Endometrial microvascular endothelial cells (primary cell): ENCODE data around the gene WWOX. TPM values are rescaled to one million over a fixed set of nuclear protein-coding genes. Genes with fewer than 3 reads are reported as not detected.

Source experiments
- in situ Hi-C: cut with HindIII; loops from 2 replicates; pipeline ENCODE4 v1.10.0; 2017; ENCODE audit warnings: low sequenced_read_pairs, low pct_unique_long_range_greater_than_20kb; ENCODE audit errors: inconsistent ontology term
- total RNA-seq: library from RNA; depleted of rRNA; stranded (reverse); fragments of >200 nt; gene quantifications from one replicate; pipeline ENCODE4 v1.2.3, GENCODE V29; 2015; ENCODE audit errors: inconsistent ontology term

Gene WWOX
- total RNA-seq, 1 donor from 2014 or later, result 6.4 TPM

- in situ Hi-C loops, result no loop called here
Observed at GRCh38 chr16:79112462-79112861, 1013.0 kb downstream of the WWOX start.

- in situ Hi-C loops, result no loop called here
Observed at GRCh38 chr16:79113826-79114225, 1014.4 kb downstream of the WWOX start.

GRCh38 chr16:79114759-79115158 is 1015.3 kb downstream of the WWOX start:
- in situ Hi-C loops, result no loop called here

DNA sequence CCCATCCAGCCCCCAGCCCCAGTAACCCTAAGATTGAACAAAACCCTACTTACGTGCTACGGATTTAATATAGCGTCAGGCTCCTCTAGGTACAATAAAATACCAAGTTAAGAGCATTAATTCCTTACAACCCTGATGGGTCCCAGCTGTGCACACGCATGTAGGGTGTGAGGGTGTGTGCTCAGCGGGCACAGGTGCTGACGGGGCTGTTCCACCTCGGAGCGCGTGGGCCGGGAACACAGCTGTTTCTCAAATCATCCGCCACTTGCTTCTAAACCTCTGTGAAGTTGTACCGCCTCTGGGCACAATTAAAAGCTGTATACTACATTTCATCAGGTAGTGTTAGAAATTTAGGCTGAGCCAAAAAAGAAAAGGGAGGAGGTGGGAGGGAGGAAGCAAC is 1022.5 kb downstream of the WWOX start:
- in situ Hi-C loops, result no loop called here

DNA sequence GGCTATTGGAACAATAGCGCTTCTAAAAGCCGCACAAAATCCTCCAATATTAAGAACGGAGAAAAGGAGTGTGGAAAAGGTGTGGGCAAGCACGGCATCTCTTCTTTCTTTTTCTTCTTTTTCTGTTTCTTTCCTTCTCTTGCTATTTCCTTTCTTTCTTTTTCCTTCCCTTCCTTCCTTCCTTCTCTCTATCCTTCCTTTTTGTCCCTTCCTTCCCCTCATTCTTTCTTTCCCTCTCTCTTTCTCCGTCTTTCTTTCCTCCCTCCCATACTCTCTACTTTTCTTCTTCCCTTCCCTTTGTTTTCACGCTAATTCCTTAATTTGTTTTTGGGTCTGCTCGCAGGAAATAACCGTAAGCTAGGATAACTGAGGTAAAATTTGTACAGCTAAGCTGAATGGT is 1022.9 kb downstream of the WWOX start:
- in situ Hi-C loops, result no loop called here

- in situ Hi-C loops, result no loop called here
Observed at GRCh38 chr16:79124016-79124756, 1024.7 kb downstream of the WWOX start.

DNA sequence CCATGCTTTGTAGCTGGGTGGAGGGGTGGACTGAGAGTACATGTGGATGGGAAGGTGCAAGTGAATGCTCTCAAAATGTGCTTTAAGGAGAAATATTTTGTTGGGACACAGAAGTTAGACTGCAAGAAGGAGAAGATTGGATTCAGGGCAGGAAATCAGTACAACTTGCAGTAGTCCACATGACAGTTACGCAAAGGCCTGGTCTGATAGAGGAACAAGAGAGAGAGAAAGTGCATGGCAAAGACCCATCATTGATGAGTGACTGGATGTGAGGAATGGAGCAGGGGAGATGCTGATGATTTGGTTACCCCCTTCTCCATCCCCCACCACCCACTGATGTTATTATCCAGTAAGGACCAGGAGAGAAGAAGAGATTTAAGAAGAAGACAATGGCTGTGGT is 1028.3 kb downstream of the WWOX start:
- in situ Hi-C loops, result no loop called here

DNA sequence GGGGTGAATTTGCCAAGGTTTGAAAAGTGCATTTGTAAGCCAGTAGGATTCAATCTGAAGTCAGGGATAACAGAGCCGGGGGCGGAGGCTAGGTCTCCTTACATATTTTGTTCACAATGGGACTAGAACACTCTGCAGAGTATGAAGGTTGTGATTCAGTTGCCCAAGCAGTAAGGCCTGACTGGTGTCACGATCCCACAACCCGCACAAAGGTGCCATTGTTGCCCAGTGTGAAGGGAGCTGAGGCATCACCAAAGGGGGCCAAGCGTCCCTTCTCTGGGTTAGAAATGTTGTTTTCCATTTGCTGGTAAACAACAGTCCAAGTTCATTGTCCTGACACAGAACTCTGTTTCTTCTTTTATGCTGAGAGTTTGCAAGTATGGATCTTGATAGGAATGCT is 1029.3 kb downstream of the WWOX start:
- in situ Hi-C loops, result no loop called here

DNA sequence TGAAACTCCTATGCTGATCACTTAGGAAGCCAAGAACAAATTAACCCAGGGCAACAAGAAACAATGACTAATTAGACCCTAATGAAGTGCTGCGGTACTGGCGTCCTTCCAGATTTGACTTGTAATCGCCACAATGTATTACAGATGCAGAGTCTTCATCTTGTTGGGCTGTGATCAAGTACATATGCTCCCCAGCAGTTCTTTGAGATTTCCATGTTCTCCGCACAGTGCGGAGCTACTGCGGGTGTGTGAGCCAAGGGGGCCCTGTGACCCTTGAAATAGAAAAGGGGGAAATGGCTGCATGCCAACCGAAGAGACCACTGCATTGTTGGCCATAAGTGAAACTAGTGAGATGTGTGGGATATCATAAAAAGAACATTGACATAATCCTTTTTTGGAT is 1031.2 kb downstream of the WWOX start:
- in situ Hi-C loops, result no loop called here

DNA sequence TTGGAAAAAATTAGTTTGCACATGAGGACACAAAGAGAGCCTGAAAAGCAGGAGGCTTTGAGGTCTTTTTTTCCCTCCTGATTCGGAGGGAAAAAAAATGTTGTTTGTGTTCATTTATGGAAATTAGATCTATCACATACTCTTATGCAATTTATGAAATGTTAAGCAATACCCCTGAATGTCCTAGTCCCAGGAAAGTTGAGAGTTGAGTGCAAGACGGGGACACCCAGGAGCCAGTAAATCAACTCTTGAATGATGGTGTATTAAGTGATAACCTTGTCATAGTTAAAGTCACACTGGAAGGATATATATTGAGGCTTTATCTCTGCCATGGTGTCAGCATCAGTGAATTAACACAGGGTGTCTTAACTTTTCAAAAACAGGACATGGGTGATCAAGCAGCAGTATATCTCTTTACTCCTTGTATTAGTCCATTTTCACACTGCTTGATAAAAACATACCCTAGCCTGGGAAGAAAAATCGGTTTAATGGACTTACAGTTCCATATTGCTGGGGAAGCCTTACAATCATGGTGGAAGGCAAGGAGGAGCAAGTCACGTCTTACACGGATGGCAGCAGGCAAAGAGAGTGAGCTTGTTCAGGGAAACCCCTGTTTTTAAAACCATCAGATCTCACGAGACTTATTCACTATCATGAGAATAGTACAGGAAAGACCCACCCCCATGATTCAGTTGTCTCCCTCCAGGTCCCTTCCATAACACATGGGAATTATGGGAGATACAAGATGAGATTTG is 1032.0 kb downstream of the WWOX start:
- in situ Hi-C loops, result no loop called here

GRCh38 chr16:79132701-79133100 is 1033.2 kb downstream of the WWOX start:
- in situ Hi-C loops, result no loop called here

DNA sequence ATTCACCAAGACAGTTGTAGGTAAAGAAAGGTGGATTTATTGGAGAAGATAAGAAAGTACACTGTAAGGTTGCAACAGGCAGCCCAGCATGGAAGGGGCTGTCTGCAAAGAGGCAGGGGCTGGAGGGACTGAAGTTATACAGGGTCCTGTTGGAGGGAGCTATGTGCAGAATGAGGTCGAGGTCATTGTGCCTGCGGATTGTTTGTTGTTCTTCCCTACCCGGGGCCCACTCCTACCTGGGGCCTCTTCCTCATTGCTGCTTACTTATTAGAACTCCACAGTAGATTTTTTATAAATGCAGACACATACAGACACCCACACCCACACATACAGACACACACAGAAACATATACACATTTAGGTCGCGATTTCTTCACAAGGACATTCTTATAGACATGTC is 1034.8 kb downstream of the WWOX start:
- in situ Hi-C loops, result no loop called here

GRCh38 chr16:79136955-79137354 is 1037.5 kb downstream of the WWOX start:
- in situ Hi-C loops, result no loop called here

DNA sequence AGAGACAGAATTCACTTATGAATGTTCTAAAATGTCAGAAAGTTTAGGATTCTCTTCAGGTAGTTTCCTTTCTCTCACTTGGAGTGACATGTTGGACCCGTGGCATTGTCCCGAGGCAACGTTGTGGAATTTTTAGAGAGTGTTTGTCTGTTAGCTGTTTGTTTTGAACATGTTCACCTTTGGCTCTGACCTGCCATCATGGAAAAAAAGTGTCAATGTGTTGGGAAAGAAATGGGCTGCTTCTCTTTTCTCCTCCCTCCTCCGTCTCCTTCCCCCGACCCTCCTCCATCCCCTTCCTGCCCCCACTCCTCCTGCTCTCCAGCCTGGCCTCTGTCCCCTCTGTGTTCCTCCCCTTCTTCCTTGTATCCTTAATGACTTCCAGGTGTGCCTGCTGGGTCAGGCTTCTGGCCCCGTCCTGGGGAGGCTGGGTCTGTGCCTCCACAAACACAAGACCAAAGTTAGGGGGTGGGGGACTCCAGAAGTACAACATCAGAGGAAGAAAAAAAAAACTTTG is 1038.0 kb downstream of the WWOX start:
- in situ Hi-C loops, result no loop called here

- in situ Hi-C loops, result no loop called here
Observed at GRCh38 chr16:79139799-79140198, 1040.3 kb downstream of the WWOX start.

DNA sequence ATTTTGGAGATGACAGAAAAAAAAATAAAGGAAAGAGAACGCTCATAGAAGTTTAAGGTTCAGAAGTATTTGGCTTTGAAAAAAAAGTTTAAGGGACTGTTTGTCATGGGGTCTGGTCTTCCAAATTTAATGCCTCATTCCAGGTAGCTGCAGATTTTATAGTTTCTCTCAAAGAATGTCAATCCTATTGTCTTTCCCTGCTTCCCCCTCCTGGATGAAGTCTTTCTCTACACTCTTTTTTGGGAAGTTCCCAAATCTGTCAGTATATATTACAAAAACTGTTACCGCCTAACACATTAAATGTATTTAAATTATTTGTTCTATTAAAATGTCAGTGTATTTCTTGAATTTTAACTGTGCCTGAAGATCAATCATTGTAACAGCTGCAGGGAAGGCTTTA is 1043.6 kb downstream of the WWOX start:
- in situ Hi-C loops, result no loop called here

DNA sequence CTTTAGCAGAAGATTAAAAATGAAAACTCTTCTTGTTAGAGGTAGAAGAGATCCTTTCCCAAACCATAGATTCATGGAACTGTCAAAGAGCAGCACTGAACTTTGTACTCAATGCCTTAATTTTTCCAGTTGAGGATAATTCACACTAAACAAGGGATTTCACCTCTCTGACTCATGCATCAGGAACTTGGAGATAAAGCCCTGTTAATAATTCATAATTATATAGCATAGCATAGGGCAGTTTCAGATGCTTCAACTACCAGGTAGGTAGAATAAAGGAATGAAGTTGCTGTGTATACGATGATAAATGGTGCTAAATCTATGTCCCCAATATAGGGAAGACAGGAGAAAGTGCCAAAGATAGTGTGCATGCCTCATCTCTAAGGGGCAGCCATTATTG is 1050.7 kb downstream of the WWOX start:
- in situ Hi-C loops, result no loop called here

GRCh38 chr16:79150632-79151310 is 1051.3 kb downstream of the WWOX start:
- in situ Hi-C loops, result no loop called here

DNA sequence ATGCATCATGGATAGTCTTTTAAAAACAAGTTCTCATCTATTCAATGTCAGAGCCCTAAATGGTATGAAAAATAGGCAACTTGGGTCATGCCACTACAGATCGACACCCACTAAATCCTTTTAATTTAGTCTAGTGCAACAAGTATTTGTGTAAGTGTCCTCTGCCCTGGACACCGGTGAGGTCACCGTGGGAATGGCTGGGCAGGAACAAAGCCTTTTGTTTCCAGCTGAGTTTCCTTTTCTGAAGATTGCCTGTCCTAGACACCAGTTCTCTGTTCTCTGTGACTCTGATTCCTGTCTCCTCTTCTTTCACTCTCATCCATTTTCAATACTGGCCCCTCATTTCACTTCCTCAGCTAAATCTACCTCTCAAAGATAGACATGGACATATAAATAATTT is 1054.6 kb downstream of the WWOX start:
- in situ Hi-C loops, result no loop called here

GRCh38 chr16:79155471-79155870 is 1056.0 kb downstream of the WWOX start:
- in situ Hi-C loops, result no loop called here
